Ishikawa (cell line): ENCODE data around the gene ARX.

ENCODE experiments used
- CEBPB ChIP-seq: IDR thresholded peaks from 2 replicates; pipeline ENCODE4 v1.6.1; 2012
- CREB1 ChIP-seq: IDR thresholded peaks from 2 replicates; pipeline ENCODE4 v1.6.1; 2012; ENCODE audit warnings: low read depth
- EP300 ChIP-seq: IDR thresholded peaks from 2 replicates; pipeline ENCODE4 v1.6.1; 2012; ENCODE audit warnings: borderline replicate concordance
- RAD21 ChIP-seq: IDR thresholded peaks from 2 replicates; pipeline ENCODE4 v1.6.1; 2012; ENCODE audit warnings: low read depth
- TAF1 ChIP-seq: IDR thresholded peaks from 2 replicates; pipeline ENCODE4 v1.6.1; 2012; ENCODE audit warnings: low read depth, mild to moderate bottlenecking
- TEAD4 ChIP-seq: IDR thresholded peaks from 2 replicates; pipeline ENCODE4 v1.6.1; 2012
- TF ChIP-seq, protein P1 (sequence below): IDR thresholded peaks from 2 replicates; pipeline ENCODE4 v1.6.1; 2012; ENCODE audit warnings: low read depth, mild to moderate bottlenecking
- TF ChIP-seq, protein P2 (sequence below): IDR thresholded peaks from 2 replicates; pipeline ENCODE4 v1.6.1; 2012

DNA sequence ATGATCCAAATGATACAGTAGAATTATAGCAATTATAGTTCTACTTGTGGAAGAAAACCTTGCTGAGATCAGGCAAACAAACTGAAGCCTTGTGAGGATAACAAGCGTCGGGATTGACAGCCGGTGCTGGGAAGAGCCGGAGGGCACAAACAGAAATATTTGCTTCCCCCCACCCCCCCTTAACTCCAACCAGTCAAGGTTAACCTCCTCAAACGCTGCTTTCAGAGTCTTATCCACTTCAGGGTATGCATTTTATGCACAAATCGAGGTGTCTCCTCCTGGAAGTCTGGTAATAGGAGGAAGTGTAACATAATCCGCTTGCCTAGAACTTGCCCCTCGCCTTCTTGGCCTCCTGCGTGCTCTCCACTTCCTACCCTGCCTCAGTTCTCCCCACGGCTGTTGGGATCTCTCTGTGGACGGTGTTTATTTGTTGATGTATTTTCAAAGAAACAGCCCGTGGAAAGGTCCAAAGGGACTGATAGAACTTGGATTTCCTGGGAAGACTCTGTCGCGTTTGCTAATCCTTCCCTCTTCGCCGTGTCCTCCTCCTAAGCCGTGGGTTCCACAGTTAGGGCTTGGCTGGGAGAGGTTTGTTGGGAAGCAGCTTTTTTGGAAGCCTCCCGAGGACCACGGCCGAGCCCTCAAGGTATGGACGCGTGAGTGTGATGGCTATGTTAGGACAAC lies 4.1 kb upstream of the ARX start:
- TF ChIP-seq RAD21: no peak
- TF ChIP-seq CEBPB: no peak
- TF ChIP-seq, protein P1, sequence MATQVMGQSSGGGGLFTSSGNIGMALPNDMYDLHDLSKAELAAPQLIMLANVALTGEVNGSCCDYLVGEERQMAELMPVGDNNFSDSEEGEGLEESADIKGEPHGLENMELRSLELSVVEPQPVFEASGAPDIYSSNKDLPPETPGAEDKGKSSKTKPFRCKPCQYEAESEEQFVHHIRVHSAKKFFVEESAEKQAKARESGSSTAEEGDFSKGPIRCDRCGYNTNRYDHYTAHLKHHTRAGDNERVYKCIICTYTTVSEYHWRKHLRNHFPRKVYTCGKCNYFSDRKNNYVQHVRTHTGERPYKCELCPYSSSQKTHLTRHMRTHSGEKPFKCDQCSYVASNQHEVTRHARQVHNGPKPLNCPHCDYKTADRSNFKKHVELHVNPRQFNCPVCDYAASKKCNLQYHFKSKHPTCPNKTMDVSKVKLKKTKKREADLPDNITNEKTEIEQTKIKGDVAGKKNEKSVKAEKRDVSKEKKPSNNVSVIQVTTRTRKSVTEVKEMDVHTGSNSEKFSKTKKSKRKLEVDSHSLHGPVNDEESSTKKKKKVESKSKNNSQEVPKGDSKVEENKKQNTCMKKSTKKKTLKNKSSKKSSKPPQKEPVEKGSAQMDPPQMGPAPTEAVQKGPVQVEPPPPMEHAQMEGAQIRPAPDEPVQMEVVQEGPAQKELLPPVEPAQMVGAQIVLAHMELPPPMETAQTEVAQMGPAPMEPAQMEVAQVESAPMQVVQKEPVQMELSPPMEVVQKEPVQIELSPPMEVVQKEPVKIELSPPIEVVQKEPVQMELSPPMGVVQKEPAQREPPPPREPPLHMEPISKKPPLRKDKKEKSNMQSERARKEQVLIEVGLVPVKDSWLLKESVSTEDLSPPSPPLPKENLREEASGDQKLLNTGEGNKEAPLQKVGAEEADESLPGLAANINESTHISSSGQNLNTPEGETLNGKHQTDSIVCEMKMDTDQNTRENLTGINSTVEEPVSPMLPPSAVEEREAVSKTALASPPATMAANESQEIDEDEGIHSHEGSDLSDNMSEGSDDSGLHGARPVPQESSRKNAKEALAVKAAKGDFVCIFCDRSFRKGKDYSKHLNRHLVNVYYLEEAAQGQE: no peak
- TF ChIP-seq EP300: no peak
- TF ChIP-seq, protein P2, sequence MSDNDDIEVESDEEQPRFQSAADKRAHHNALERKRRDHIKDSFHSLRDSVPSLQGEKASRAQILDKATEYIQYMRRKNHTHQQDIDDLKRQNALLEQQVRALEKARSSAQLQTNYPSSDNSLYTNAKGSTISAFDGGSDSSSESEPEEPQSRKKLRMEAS: no peak
- no peak for TF ChIP-seq TAF1
- no peak for TF ChIP-seq TEAD4
- TF ChIP-seq CREB1: no peak
